ENCODE results near the gene TMCC3.
"Not testable (repeated sequence)": the region's sequence is repeated elsewhere in the genome, so short reads cannot be mapped to it uniquely, and the experiment has no call there.

Gene TMCC3

DNA sequence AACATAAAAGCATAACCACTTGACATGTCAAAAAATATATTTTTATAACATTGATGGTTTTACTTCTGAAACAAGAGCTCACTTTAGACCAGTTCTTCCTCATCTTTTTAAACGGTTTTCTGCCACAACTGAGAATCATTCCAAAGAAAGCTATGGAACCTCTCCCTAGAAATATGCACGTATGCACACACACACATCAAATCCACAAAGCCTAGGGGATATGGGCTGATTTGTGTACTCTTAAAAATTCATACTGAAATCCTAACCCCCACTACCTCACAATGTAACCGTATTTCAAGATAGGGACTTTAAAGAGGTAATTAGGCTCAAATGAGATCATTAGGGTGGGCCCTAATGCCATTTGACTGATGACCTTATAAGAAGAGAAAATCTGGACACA, 19.3 kb downstream of the TMCC3 start:
- no peak for DNase-seq

- DNase-seq: no peak
Measured at GRCh38 chr12:94628819-94629472, 21.4 kb downstream of the TMCC3 start.

- DNase-seq: no peak
Measured at GRCh38 chr12:94628369-94628768, 22.0 kb downstream of the TMCC3 start.

DNA sequence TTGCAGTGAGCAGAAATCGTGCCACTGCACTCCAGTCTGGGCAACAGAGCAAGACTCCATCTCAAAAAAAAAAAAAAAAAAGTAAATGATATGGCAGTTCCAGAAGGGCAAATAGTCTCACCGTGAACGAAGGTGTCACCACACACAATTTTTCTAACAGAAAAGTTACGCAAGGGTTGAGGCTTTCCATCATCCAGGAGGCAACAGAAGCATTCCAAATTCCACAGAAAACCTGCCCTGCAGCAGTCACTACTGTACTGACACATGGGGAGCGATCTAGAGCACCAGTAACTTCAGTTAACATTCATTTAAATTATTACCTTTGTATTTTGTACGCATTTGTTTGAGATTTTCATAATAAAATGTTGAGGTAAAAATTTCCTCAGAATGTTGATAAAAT, 24.8 kb downstream of the TMCC3 start:
- no peak for DNase-seq

- no peak for DNase-seq
Measured at GRCh38 chr12:94623161-94623920, 27.0 kb downstream of the TMCC3 start.

DNA sequence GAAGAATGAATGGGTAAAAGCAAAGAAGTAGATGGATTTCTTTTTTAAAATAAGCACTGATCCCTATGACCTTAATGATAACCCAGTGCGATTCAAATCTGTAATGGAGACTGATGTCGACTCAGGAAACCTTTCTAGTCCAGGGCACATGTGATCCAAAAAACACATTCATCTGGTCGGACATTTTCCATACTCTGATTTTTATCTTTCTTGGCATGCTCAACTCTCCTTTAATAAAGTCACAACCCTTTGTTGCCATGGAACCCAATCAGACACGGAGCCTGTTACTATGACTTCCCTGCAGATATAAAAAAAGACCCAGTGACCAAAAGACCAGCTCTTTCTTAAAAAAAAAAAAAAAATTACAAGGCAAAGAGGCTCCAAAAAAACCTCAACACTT, 27.9 kb downstream of the TMCC3 start:
- no peak for DNase-seq

DNA sequence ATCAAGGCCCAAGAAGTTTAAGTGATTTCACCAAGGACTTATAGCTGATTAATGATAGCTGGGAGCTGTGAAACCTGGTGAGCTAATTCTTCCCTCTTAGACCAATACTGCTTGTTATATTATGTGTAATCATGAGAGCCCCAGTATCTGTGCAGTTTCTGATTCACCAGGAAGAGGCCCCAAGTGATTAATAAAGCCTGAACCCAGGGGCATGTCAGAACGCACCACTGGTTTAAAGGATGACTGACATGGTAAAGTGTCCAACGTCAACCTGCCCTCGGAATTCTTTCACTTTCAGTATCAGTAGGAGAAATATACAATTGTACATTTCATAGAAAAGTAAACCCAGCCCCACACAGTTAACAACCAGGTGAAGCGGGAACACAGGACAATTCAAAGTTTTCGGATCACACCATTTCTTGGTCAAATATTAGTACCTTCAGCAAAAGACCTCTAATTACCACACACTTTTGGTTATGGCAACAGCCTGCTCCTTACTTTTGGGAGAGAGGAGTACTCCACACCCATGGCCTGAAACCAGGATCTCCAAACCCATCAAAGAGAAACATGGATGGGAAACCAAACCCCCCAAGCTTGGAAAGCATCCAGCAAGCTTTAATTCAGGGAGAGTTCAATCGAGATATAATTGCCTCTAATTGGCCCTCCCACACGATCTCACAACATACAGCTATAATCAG, 28.5 kb downstream of the TMCC3 start:
- no peak for DNase-seq

DNA sequence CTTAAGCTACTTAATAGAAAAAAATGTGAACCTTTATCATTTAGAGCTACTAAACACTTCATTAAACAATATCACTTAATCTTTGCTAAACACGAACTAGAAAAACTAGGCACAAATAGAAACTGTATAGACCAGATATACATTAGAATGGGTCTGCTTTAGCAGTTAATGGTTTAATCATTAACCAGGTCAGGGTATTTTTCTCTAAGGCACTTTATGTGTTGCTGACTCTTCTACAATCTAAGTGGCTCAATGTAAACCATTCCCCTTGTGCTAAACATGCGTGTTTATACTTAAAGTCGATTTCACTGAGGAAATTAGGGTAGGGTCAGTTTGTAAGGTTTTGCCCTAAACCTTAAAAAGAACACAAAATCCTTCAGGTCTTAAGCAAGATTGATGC, 29.7 kb downstream of the TMCC3 start:
- no peak for DNase-seq

DNA sequence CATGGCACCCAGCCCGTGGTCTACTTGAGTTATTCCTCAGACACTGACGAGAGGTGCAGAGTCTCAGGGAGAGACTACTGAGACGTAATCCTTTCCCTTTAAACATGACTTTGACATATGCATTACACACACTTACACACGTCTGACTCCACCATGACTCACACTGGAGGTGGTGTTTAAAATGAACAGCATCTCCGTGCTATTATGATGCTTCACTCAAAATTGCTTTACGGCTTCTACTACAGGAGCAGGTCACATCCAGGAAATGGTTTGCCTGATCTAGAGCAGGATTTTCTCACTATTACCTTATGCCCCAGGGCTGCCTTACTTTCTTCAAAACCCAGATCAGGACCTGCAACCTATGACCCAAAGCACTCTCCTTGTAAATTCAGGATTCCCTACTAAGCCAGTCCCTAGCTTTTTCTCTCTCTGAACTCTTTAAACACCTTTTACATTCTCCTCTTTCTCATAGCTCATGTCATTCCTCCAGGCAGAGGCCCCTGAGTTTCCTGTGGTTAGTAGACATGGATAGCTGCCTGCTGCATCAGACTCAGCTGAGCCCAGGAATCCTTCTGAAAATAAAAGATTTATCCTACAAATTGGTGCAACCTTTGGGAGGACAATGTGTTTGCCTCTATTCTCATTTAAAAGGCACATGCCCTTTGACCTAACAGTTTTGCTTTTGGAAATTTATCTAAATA, 31.2 kb downstream of the TMCC3 start:
- no peak for DNase-seq

DNA sequence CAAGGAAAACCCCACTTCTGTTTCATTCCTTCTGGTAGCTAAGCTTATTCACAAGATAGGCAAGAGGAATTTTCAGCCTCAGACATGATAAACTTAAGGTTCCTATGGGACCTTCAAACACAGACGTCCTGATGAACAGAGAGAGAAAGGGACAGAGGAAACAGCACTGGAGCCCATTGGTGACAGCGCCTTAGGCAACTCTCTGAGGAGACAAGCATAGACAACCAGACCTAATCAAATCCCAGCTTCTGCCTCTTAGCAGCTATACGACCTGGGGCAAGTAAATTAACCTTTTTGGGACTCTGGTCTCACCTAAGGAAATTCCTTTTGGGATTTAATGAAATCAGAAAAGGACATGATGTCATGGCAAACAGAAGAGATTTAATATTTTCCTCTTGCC, 33.3 kb downstream of the TMCC3 start:
- no peak for DNase-seq

GRCh38 chr12:94616203-94616729, 34.1 kb downstream of the TMCC3 start:
- DNase-seq: no peak

- DNase-seq: no peak
Measured at GRCh38 chr12:94615260-94616181, 34.8 kb downstream of the TMCC3 start.

DNA sequence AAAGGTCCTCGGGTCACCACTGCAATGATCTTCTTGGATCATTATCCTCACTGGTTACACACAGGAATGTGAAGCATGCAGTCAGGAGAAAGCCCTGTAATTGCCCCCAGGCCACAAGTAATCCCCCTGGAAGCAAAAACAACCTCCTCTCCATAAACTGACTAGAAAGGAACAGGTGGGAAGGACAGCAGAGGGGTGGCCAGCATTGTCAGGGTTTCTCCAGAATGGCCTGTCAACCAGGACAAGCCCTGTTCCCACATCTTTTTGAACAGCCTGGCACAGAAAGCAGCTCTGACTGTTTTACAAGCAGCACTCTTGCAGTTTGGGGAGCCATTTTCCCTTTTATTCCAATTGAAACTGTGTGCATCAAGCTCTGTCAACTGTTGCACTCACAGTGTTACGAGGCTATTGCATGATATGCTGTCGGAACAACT, 36.1 kb downstream of the TMCC3 start:
- DNase-seq: no peak

DNA sequence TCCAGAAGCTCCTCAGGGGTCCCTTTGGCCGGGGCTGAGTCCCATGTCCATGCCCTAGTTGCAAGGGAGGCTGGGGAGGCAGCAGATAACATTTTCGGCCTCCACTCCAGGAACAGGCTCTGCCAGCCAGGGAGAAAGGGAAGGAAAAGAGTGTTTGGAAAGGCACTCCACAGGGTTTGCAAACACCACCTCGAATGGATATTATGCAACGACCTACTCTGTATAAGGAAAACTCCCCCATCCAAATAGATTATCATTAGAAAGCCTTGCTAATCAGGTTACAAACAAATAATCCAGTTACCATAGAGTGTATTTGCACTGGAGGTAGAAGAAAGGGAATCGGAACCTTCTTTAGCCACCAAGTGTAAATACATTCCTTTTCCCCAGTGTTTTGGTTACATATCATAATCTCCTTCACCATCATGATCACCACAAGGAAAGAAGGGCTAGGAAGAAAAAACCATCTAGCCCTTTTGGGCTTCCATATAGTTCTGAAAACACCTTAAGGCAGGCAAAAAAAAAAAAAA, 40.4 kb downstream of the TMCC3 start:
- DNase-seq: no peak

GRCh38 chr12:94606810-94607209, 43.5 kb downstream of the TMCC3 start:
- not testable (repeated sequence) for DNase-seq

DNA sequence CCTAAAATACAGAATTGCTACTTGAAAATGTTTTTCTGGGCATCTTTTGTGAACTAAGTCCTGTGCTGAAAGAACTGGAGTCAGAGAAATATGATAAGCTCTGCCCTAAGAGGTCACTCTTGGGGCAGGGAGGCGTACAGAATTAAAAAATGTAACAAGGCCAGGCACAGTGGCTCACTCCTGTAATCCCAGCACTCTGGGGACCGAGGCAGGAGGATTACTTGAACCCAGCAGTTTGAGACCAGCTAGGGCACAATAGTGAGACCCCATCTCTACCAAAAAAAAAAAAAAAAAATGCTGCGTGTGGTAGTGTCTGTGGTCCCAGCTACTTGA, 46.0 kb downstream of the TMCC3 start:
- DNase-seq: no peak

DNA sequence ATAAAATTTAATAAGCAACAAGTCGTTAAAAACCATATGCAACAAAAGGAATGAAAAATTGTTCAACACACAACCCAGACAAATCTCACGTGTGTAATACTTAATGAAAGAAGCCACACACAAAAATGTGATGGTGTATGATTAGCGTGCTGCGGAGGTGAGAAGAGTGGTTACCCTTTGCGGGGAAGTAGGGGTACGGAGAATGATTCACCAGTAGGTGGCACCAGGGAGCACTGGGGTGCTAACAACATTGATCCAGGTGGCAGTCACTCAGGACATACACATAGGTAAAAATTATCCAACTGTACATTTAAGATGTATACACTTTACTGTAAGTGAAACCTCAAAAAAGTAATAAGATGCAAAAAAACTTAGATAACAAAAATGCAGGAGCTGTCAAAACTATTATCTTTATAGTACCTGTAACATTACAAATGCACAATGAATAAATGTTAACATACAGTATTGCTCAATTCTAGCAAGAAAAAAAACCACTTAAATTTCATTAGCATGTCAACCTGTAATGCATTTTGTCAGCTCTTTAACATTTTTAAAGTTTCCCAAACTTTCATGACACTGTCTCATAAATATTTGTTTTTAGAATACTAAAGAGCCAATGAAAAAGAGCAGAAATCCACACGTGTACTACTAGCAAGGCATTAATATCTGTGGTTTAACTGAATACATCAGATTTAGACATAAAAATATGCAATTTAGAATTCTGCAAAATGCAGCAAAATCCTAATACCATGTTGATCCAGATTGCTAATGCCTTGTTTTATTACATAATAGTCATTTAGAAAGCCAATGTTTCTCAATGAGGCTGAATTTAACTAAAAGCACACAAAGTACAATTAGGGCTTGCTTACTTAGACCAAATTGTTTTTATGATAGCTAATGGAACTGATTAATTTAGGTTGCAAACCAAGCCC, 46.7 kb downstream of the TMCC3 start:
- DNase-seq: peak; percentile 46

DNA sequence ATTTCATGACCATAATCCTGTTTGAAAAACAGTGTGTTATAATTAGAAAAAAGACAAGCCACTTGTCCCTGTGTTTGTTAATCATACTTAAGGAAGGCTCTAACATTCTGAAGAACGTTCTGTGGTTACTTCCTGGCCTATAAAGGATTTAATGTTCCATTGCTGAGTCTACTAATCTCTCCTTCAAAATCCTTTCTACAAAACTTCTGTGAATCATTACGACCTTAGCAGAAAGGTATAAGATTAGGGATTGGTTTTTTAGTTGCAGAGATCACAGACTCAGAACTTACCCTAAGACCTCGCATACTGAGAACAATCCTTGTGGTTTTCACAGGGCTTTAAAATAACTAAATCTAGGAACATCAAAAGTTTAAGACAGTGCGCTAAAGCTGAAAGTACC, 48.3 kb downstream of the TMCC3 start:
- no peak for DNase-seq

- not testable (repeated sequence) for DNase-seq
Measured at GRCh38 chr12:94601307-94601706, 49.0 kb downstream of the TMCC3 start.

GRCh38 chr12:94599189-94599588, 51.2 kb downstream of the TMCC3 start:
- DNase-seq: no peak

DNA sequence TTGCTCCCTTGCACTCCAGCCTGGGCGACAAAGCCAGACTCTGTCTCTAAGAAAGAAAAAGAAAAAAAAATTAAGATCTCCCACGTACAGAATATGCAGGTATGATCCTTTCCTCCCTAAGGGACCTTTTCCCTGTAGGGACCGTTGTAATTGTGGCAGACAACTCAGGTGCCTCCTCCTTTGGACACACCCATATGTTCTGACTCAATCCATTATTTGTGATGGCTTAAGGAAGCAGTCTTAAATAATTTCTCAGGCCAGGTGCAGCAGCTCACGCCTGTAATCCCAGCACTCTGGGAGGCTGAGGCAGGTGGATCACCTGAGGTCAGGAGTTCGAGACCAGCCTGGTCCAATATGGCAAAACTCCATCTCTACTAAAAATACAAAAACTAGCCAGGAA, 53.1 kb downstream of the TMCC3 start:
- no peak for DNase-seq
